A549 (cell line): ENCODE data around the gene USH1C. TPM values are rescaled to one million over a fixed set of nuclear protein-coding genes. Genes with fewer than 3 reads are reported as not detected.

Experiments
- ATAC-seq, 2 experiments: fragments of 200-7000 bp in 1 of 2; fragments of >200 bp in 1 of 2; cut with Nextera tagmentation in 1 of 2; cut with Tn5 transposase in 1 of 2; 3 replicates each; pipeline versions ENCODE4 v1.8.0 to v1.9.1; 2018 to 2020; ENCODE audit warnings: mild to moderate bottlenecking in 1 of 2, moderate library complexity in 1 of 2
- CTCF ChIA-PET: fragments of 300-600 bp; sonication (Branson Sonifier 250); formaldehyde crosslinking; extraction: SDS; loops from one replicate; lab custom pipeline; 2021; ENCODE audit warnings: antibody characterized with exemption, inconsistent platforms; lab: Yijun Ruan, JAX
- POLR2A ChIA-PET: fragments of 350-600 bp; formaldehyde crosslinking; extraction: SDS; loops from one replicate; lab custom pipeline; 2021; ENCODE audit warnings: antibody characterized with exemption, inconsistent platforms; lab: Yijun Ruan, JAX
- DNase-seq, 2 experiments: peaks; one replicate each; pipeline versions ENCODE4 v3.0.0 to v3.0.0-alpha.2; 2011 to 2016; ENCODE audit warnings: low read depth in 1 of 2, low spot score in 1 of 2
- FAIRE-seq: peaks from 2 replicates; lab custom pipeline; 2011; peaks lifted over from hg19 to GRCh38; lab: Jason Lieb, UNC
- H3K27ac ChIP-seq, 2 experiments: fragments of >200 bp; sonication (Bioruptor Twin); formaldehyde crosslinking; 3 replicates each; pipeline ENCODE4 v1.5.1; 2016 to 2017
- H3K4me1 ChIP-seq: fragments of >200 bp; sonication (Bioruptor Twin); formaldehyde crosslinking; 3 replicates; pipeline ENCODE4 v1.6.1; 2016
- H3K4me2 ChIP-seq: fragments of >200 bp; sonication (Bioruptor Twin); formaldehyde crosslinking; 3 replicates; pipeline ENCODE4 v1.6.1; 2016
- H3K4me3 ChIP-seq: fragments of >200 bp; sonication (Bioruptor Twin); formaldehyde crosslinking; 3 replicates; pipeline ENCODE4 v1.5.1; 2016
- H3K9me3 ChIP-seq: fragments of >200 bp; sonication (Bioruptor Twin); formaldehyde crosslinking; 3 replicates; pipeline ENCODE4 v1.6.1; 2016
- CHD2 ChIP-seq: fragments of 150-350 bp; IDR thresholded peaks from 2 replicates; pipeline ENCODE4 v1.6.1; 2014; ENCODE audit warnings: low read length; ENCODE audit not compliant: partially characterized antibody
- CHD4 ChIP-seq: fragments of 200-600 bp; sonication (generic); IDR thresholded peaks from 2 replicates; pipeline ENCODE4 v1.6.1; 2016; ENCODE audit warnings: antibody characterized with exemption, mild to moderate bottlenecking, borderline replicate concordance
- EHMT2 ChIP-seq: fragments of 200-600 bp; sonication (generic); IDR thresholded peaks from 2 replicates; pipeline ENCODE4 v1.6.1; 2016; ENCODE audit warnings: antibody characterized with exemption, low read depth, mild to moderate bottlenecking, moderate library complexity
- EP300 ChIP-seq, 2 experiments: fragments of >200 bp; sonication (Bioruptor Twin); formaldehyde crosslinking; IDR thresholded peaks; 2 replicates in 1 of 2; 3 replicates in 1 of 2; pipeline ENCODE4 v1.6.1; 2016 to 2017
- GATA3 ChIP-seq: IDR thresholded peaks from 2 replicates; pipeline ENCODE4 v1.6.1; 2012; ENCODE audit warnings: borderline replicate concordance
- HOXB5 ChIP-seq: fragments of 250-450 bp; sonication (Bioruptor Pico); IDR thresholded peaks from 2 replicates; pipeline ENCODE4 v1.5.0; 2020; ENCODE audit warnings: mild to moderate bottlenecking, moderate library complexity
- JUN ChIP-seq, 2 experiments: fragments of >200 bp; sonication (Bioruptor Twin); formaldehyde crosslinking; IDR thresholded peaks; 2 replicates in 1 of 2; 3 replicates in 1 of 2; pipeline ENCODE4 v1.6.1; 2016 to 2017
- JUNB ChIP-seq: fragments of >200 bp; sonication (Bioruptor Twin); formaldehyde crosslinking; IDR thresholded peaks from 2 replicates; pipeline ENCODE4 v1.6.1; 2016
- MAFK ChIP-seq: fragments of 450-650 bp; IDR thresholded peaks from 2 replicates; pipeline ENCODE4 v1.6.1; 2014; ENCODE audit not compliant: partially characterized antibody
- NPAS2 ChIP-seq: fragments of 250-450 bp; sonication (Bioruptor Pico); IDR thresholded peaks from 2 replicates; pipeline ENCODE4 v1.8.0; 2022; ENCODE audit warnings: mild to moderate bottlenecking, moderate library complexity, borderline replicate concordance
- ZC3H11A ChIP-seq: fragments of 450-650 bp; IDR thresholded peaks from 2 replicates; pipeline ENCODE4 v1.6.1; 2014; ENCODE audit warnings: antibody characterized with exemption, mild to moderate bottlenecking
- ZSCAN20 ChIP-seq: fragments of 250-450 bp; sonication (Bioruptor Pico); IDR thresholded peaks from 2 replicates; pipeline ENCODE4 v1.8.0; 2022; ENCODE audit warnings: mild to moderate bottlenecking, moderate library complexity
- WGBS: methylation state at CpG from one replicate; pipeline ENCODE4 v1.1.6; 2017; ENCODE audit errors: missing lambda C conversion rate; 5-methylcytosine and 5-hydroxymethylcytosine counted together
- polyA plus RNA-seq, 4 experiments: library from polyadenylated mRNA; depleted of rRNA in 3 of 4; stranded (reverse); fragments of >200 nt; fragmentation: RNase III in 1 of 4; extraction: RNeasy Plus Mini Kit Qiagen cat#74134 plus additional on column Dnase treatment in 1 of 4; gene quantifications; 2 replicates in 3 of 4; 3 replicates in 1 of 4; pipeline ENCODE4 v1.2.3, GENCODE V29; 2011 to 2017
- TF ChIP-seq, protein P1 (sequence below): fragments of >200 bp; sonication (Bioruptor Twin); formaldehyde crosslinking; IDR thresholded peaks from 2 replicates; pipeline ENCODE4 v1.6.1; 2016
- TF ChIP-seq, protein P2 (sequence below): fragments of >200 bp; sonication (Bioruptor Twin); formaldehyde crosslinking; IDR thresholded peaks from 3 replicates; pipeline ENCODE4 v1.5.1; 2016
- TF ChIP-seq, protein P3 (sequence below): fragments of 200-600 bp; sonication (generic); IDR thresholded peaks from 2 replicates; pipeline ENCODE4 v1.6.1; 2016; ENCODE audit warnings: antibody characterized with exemption, mild to moderate bottlenecking, moderate library complexity
- TF ChIP-seq, protein P4 (sequence below): IDR thresholded peaks from 2 replicates; pipeline ENCODE4 v1.6.1; 2012

USH1C gene
- polyA plus RNA-seq, 2 of the 4 experiments (the other 2 are of a cell fraction): 3.2 to 8.6 TPM

DNA sequence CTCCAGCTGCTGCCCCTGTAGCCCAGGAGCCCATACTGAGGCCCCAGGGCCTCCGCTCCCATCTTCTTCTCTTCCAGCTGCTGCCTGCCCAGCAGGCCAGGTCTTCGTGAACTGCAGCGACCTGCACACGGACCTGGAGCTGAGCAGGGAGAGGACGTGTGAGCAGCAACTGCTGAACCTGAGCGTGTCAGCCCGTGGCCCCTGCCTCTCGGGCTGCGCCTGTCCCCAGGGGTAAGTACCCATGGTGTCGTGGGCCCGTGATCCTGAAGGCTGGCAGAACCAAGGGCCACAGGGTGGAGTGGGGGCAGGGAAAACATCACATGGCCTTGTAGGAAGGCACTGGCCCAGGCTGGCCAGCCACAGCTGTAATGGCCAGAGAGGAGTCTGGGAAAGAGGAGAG, 34.1 kb upstream of the USH1C start:
- TF ChIP-seq CHD4: no peak
- Histone ChIP-seq H3K9me3 (no peaks in the 10 kb centered on the region; the same call in 2 of the 3 replicates), H3K27ac (no peak overlapping the region), H3K4me2 (no peak overlapping the region), H3K4me1 (no peaks in the 10 kb centered on the region), H3K4me3 (no peak overlapping the region)
- ChIA-PET POLR2A (no interaction called here), CTCF (interaction anchor here (1.2 kb wide), 1 partner anchor 152 kb away, joined by 3 read pairs; no protein-coding TSS in a partner anchor)
- DNase-seq (no peak), FAIRE-seq (no peak), ATAC-seq (peak in 1 of 2 experiments; percentile 21; a peak in 1 of 6 replicates)
- WGBS: 65% methylated on average over 5 of the region's 11 CpGs

DNA sequence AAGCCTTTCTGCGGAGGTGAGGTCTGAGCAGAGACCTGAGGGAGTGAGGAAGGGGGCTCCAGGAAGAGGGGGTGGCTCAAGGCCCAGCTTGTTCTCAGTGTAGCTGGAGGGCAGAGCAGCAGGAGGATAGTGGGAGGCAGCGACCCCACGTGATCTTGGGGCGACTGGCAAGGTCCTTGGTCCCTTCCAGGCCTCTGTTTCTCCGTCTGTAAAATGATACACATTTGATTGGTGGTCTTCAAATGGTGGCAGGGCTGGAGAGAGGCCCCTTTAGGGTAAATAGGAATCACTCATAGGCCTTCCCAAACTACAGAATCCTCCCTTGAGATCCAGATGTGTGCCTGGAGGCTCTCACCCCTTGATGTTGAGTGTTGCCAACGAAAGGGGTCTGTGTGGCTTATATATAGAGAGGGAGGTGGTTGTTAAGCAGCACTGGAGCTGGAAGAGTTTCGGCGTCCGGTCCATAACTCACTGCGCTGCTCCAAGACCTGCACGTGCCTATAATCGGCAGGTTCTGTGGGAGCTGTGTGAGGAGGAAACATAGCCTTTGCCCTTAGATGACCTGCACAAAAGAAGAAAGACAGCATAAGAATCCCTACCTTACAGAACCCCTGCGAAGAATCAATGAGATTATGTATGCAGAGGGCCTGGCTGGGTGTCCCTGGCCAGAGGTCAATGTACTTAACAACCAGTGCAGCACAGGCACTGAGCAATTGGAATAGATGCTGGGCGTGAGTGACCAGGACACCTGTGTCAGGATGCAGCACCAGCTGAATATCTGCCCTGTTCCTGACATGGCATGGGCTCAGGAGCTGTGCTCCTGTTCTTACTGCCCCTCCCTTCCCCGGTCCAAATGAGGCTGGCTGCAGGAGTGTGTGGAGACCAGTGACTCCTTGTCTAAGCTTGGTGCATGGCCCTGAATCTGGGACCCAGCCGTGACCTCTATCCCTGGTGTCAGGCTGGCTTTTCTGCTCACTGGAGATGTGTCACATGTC, 31.5 kb upstream of the USH1C start:
- H3K4me1 ChIP-seq: no peaks in the 10 kb centered on the region
- no peak for FAIRE-seq
- WGBS: 58% methylated on average over 16 of the region's 16 CpGs
- no peaks in the 10 kb centered on the region for H3K9me3 ChIP-seq
- DNase-seq: no peak
- CTCF ChIA-PET: interaction anchor here (0.8 to 2.3 kb wide), 4 partner anchors 9 to 192 kb away, joined by 3 to 10 read pairs (median 4); no protein-coding TSS in a partner anchor
- no peak overlapping the region for H3K27ac ChIP-seq
- H3K4me3 ChIP-seq: no peak overlapping the region
- TF ChIP-seq CHD2 (no peak), HOXB5 (CRISPR knock-in tag) (no peak), GATA3 (no peak), ZC3H11A (no peak), EP300 (IDR thresholded peaks at IDR 0.05) (no peak), EHMT2 (no peak), JUNB (no peak), ZSCAN20 (CRISPR knock-in tag) (no peak), JUN (IDR thresholded peaks at IDR 0.05) (no peak), MAFK (no peak), NPAS2 (CRISPR knock-in tag) (no peak)
- TF ChIP-seq, protein P1, sequence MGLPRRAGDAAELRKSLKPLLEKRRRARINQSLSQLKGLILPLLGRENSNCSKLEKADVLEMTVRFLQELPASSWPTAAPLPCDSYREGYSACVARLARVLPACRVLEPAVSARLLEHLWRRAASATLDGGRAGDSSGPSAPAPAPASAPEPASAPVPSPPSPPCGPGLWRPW: no peak
- TF ChIP-seq, protein P2, sequence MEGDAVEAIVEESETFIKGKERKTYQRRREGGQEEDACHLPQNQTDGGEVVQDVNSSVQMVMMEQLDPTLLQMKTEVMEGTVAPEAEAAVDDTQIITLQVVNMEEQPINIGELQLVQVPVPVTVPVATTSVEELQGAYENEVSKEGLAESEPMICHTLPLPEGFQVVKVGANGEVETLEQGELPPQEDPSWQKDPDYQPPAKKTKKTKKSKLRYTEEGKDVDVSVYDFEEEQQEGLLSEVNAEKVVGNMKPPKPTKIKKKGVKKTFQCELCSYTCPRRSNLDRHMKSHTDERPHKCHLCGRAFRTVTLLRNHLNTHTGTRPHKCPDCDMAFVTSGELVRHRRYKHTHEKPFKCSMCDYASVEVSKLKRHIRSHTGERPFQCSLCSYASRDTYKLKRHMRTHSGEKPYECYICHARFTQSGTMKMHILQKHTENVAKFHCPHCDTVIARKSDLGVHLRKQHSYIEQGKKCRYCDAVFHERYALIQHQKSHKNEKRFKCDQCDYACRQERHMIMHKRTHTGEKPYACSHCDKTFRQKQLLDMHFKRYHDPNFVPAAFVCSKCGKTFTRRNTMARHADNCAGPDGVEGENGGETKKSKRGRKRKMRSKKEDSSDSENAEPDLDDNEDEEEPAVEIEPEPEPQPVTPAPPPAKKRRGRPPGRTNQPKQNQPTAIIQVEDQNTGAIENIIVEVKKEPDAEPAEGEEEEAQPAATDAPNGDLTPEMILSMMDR: no peak
- TF ChIP-seq, protein P3, sequence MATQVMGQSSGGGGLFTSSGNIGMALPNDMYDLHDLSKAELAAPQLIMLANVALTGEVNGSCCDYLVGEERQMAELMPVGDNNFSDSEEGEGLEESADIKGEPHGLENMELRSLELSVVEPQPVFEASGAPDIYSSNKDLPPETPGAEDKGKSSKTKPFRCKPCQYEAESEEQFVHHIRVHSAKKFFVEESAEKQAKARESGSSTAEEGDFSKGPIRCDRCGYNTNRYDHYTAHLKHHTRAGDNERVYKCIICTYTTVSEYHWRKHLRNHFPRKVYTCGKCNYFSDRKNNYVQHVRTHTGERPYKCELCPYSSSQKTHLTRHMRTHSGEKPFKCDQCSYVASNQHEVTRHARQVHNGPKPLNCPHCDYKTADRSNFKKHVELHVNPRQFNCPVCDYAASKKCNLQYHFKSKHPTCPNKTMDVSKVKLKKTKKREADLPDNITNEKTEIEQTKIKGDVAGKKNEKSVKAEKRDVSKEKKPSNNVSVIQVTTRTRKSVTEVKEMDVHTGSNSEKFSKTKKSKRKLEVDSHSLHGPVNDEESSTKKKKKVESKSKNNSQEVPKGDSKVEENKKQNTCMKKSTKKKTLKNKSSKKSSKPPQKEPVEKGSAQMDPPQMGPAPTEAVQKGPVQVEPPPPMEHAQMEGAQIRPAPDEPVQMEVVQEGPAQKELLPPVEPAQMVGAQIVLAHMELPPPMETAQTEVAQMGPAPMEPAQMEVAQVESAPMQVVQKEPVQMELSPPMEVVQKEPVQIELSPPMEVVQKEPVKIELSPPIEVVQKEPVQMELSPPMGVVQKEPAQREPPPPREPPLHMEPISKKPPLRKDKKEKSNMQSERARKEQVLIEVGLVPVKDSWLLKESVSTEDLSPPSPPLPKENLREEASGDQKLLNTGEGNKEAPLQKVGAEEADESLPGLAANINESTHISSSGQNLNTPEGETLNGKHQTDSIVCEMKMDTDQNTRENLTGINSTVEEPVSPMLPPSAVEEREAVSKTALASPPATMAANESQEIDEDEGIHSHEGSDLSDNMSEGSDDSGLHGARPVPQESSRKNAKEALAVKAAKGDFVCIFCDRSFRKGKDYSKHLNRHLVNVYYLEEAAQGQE: no peak
- TF ChIP-seq, protein P4, sequence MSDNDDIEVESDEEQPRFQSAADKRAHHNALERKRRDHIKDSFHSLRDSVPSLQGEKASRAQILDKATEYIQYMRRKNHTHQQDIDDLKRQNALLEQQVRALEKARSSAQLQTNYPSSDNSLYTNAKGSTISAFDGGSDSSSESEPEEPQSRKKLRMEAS: no peak
- POLR2A ChIA-PET: no interaction called here
- no peak for ATAC-seq
- H3K4me2 ChIP-seq: no peak overlapping the region
